Esophagus squamous epithelium (tissue), 5 donors: ENCODE data around the gene PTMS. TPM values are rescaled to one million over a fixed set of nuclear protein-coding genes. Genes with fewer than 3 reads are reported as not detected.

ENCODE experiments used
- DNase-seq: peaks from one replicate; lab custom pipeline; 2025; lab: John Stamatoyannopoulos, UW
- H3K27ac ChIP-seq, 4 donors: fragments of 200-600 bp; sonication (generic); one replicate each; pipeline ENCODE4 v1.5.1; 2016 to 2019; ENCODE audit warnings: mild to moderate bottlenecking in 1 of 4
- H3K27me3 ChIP-seq, 4 donors: fragments of 200-600 bp; sonication (generic); 1 replicate in 3 of 4; 2 replicates in 1 of 4; pipeline versions ENCODE4 v1.5.1 to v1.6.0; 2017 to 2021; ENCODE audit warnings: antibody characterized with exemption in 1 of 4
- H3K36me3 ChIP-seq, 3 donors: fragments of 200-600 bp; sonication (generic); one replicate each; pipeline ENCODE4 v1.5.1; 2016 to 2019
- H3K4me1 ChIP-seq, 3 donors: fragments of 200-600 bp; sonication (generic); one replicate each; pipeline ENCODE4 v1.5.1; 2017 to 2019
- H3K4me3 ChIP-seq, 4 donors: fragments of 200-600 bp; sonication (generic); 1 replicate in 3 of 4; 2 replicates in 1 of 4; pipeline ENCODE4 v1.5.1; 2016 to 2019; ENCODE audit warnings: mild to moderate bottlenecking in 2 of 4, moderate library complexity in 1 of 4
- H3K9me3 ChIP-seq, 3 donors: fragments of 200-600 bp; sonication (generic); one replicate each; pipeline ENCODE4 v1.5.1; 2016 to 2019
- CTCF ChIP-seq, 6 experiments: fragments of 450-650 bp in 4 of 6; fragments of 200-600 bp in 2 of 6; sonication (generic) in 2 of 6; IDR thresholded peaks; one replicate each; pipeline ENCODE4 v1.5.1; 2016 to 2019; ENCODE audit warnings: antibody characterized with exemption in 6 of 6, mild to moderate bottlenecking in 4 of 6, moderate library complexity in 4 of 6
- POLR2A ChIP-seq, 4 donors: fragments of 450-650 bp; IDR thresholded peaks; one replicate each; pipeline ENCODE4 v1.6.1; 2017; ENCODE audit warnings: antibody characterized with exemption in 4 of 4, mild to moderate bottlenecking in 4 of 4, moderate library complexity in 3 of 4
- WGBS, 2 donors: methylation state at CpG; one replicate each; pipeline ENCODE4 v1.1.5; 2018; 5-methylcytosine and 5-hydroxymethylcytosine counted together
- intact Hi-C: fragments of 100-400 bp; cut with DNase I; formaldehyde crosslinking; loops from one replicate; pipeline ENCODE4 v1.15.0; 2022
- total RNA-seq, 4 donors: library from RNA; depleted of rRNA; stranded (reverse); fragments of >200 nt; gene quantifications; one replicate each; pipeline ENCODE4 v1.1.0, GENCODE V29; 2016
- donor health status: DM: yes; HTN: yes; CAD: no.

PTMS gene
- total RNA-seq, 4 donors from 2014 or later = 78.2 to 149 (median 123) TPM

GRCh38 chr12:6817662-6818157 lies 51.5 kb downstream of the PTMS start:
- Histone ChIP-seq H3K4me3 (no peak overlapping the region), H3K36me3 (no peaks in the 10 kb centered on the region), H3K4me1 (peaks cover 7 to 20% (median 7%) of the 10 kb centered on the region in 3 donors), H3K9me3 (no peaks in the 10 kb centered on the region), H3K27ac (no peak overlapping the region), H3K27me3 (peaks cover 0 to 42% (median 0%) of the 10 kb centered on the region in 4 donors)
- TF ChIP-seq CTCF (IDR thresholded peaks at IDR 0.05) (no peak), POLR2A (IDR thresholded peaks at IDR 0.05) (no peak)
- intact Hi-C loops = no loop called here
- 81 to 91% methylated on average over 20 of the region's 20 CpGs for WGBS, 2 donors
- DNase-seq = no peak

GRCh38 chr12:6818222-6818621 lies 52.1 kb downstream of the PTMS start:
- WGBS, 2 donors = 75 to 88% methylated on average over 6 to 7 of the region's 10 CpGs
- Histone ChIP-seq H3K9me3 (no peaks in the 10 kb centered on the region), H3K36me3 (no peaks in the 10 kb centered on the region), H3K4me1 (peaks cover 7 to 21% (median 7%) of the 10 kb centered on the region in 3 donors), H3K27me3 (peaks cover 0 to 47% (median under 1%) of the 10 kb centered on the region in 4 donors), H3K4me3 (no peak overlapping the region), H3K27ac (no peak overlapping the region)
- TF ChIP-seq CTCF (IDR thresholded peaks at IDR 0.05) = no peak
- no peak for TF ChIP-seq POLR2A (IDR thresholded peaks at IDR 0.05)
- DNase-seq = no peak
- intact Hi-C loops = no loop called here

- Histone ChIP-seq H3K4me3 (no peak overlapping the region), H3K9me3 (no peaks in the 10 kb centered on the region), H3K4me1 (peaks cover 7 to 21% (median 7%) of the 10 kb centered on the region in 3 donors), H3K27me3 (peaks cover 0 to 51% (median 3%) of the 10 kb centered on the region in 4 donors), H3K36me3 (no peaks in the 10 kb centered on the region), H3K27ac (no peak overlapping the region)
- intact Hi-C loops = no loop called here
- TF ChIP-seq POLR2A (IDR thresholded peaks at IDR 0.05) = no peak
- TF ChIP-seq CTCF (IDR thresholded peaks at IDR 0.05) = no peak
- DNase-seq = no peak
- WGBS, 2 donors = 100% methylated on average over 1 of the region's 5 CpGs
Observed at GRCh38 chr12:6818645-6819044, 52.5 kb downstream of the PTMS start.

- Histone ChIP-seq H3K4me3 (no peak overlapping the region), H3K27me3 (peaks cover 0 to 51% (median 5%) of the 10 kb centered on the region in 4 donors), H3K4me1 (peaks cover 7 to 21% (median 7%) of the 10 kb centered on the region in 3 donors), H3K9me3 (no peaks in the 10 kb centered on the region), H3K36me3 (no peaks in the 10 kb centered on the region), H3K27ac (no peak overlapping the region)
- DNase-seq = no peak
- 85 to 87% methylated on average over 12 to 13 of the region's 13 CpGs for WGBS, 2 donors
- no peak for TF ChIP-seq POLR2A (IDR thresholded peaks at IDR 0.05)
- no peak for TF ChIP-seq CTCF (IDR thresholded peaks at IDR 0.05)
- intact Hi-C loops = no loop called here
Observed at GRCh38 chr12:6819106-6820030, 53.2 kb downstream of the PTMS start.

GRCh38 chr12:6820166-6820565 lies 54.0 kb downstream of the PTMS start:
- intact Hi-C loops = no loop called here

More at GRCh38 chr12:6820166-6820565, 54.0 kb downstream of the PTMS start:
- Histone ChIP-seq H3K27me3 (peaks cover 0 to 52% (median 5%) of the 10 kb centered on the region in 4 donors), H3K4me3 (no peak overlapping the region), H3K36me3 (no peaks in the 10 kb centered on the region), H3K4me1 (peaks cover 7 to 25% (median 7%) of the 10 kb centered on the region in 3 donors), H3K9me3 (no peaks in the 10 kb centered on the region), H3K27ac (no peak overlapping the region)
- DNase-seq = no peak
- 74 to 96% methylated on average over 2 to 3 of the region's 5 CpGs for WGBS, 2 donors
- no peak for TF ChIP-seq CTCF (IDR thresholded peaks at IDR 0.05)
- no peak for TF ChIP-seq POLR2A (IDR thresholded peaks at IDR 0.05)
